Cardiac muscle cell (in vitro differentiated cells and primary cell): Measurements from ENCODE around the gene ATP8B2. TPM values are rescaled to one million over a fixed set of nuclear protein-coding genes. Genes with fewer than 3 reads are reported as not detected.

Experiments used
- DNase-seq, 2 donors: peaks; one replicate each; pipeline versions ENCODE4 v3.0.0 to v3.0.0-alpha.2; 2010 to 2017; ENCODE audit warnings: low read depth in 1 of 2, low spot score in 1 of 2
- H3K27ac ChIP-seq: fragments of 200-600 bp; sonication (generic); 2 replicates; pipeline ENCODE4 v1.5.1; 2016
- H3K27me3 ChIP-seq: fragments of 200-600 bp; sonication (generic); 2 replicates; pipeline ENCODE4 v1.6.0; 2016; ENCODE audit warnings: control low read depth
- H3K36me3 ChIP-seq: fragments of 200-600 bp; sonication (generic); 2 replicates; pipeline ENCODE4 v1.5.1; 2016; ENCODE audit warnings: control low read depth
- H3K4me1 ChIP-seq: fragments of 200-600 bp; sonication (generic); 2 replicates; pipeline ENCODE4 v1.8.1; 2017; ENCODE audit warnings: low read depth, mild to moderate bottlenecking, mixed run types
- H3K4me3 ChIP-seq: fragments of 200-600 bp; sonication (generic); 2 replicates; pipeline ENCODE4 v1.5.1; 2016; ENCODE audit warnings: mild to moderate bottlenecking
- H3K9me3 ChIP-seq: fragments of 200-600 bp; sonication (generic); 2 replicates; pipeline ENCODE4 v1.5.1; 2017; ENCODE audit warnings: low read depth, mild to moderate bottlenecking, control low read depth
- CTCF ChIP-seq: IDR thresholded peaks from 2 replicates; pipeline ENCODE4 v1.5.1; 2012; ENCODE audit warnings: low read depth, mild to moderate bottlenecking, low read length
- polyA plus RNA-seq: library from polyadenylated mRNA; unstranded; fragments of >200 nt; fragmentation: Nextera tagmentation; extraction: Ambion mirVana; gene quantifications from 2 replicates; pipeline ENCODE4 v1.2.1, GENCODE V29; 2016
- total RNA-seq: library from RNA; depleted of rRNA; stranded (reverse); fragments of >200 nt; gene quantifications from 2 replicates; pipeline ENCODE4 v1.2.3, GENCODE V29; 2016

Gene ATP8B2
- total and polyA plus RNA-seq, 2 experiments from 2014 or later: 13.5 to 116 TPM

GRCh38 chr1:154379301-154379700 is 54.0 kb downstream of the ATP8B2 start:
- no peak overlapping the region for H3K27ac ChIP-seq
- H3K9me3 ChIP-seq: no peaks in the 10 kb centered on the region
- no peak for TF ChIP-seq CTCF
- H3K27me3 ChIP-seq: no peaks in the 10 kb centered on the region
- DNase-seq: no peak
- H3K4me3 ChIP-seq: no peak overlapping the region
- H3K36me3 ChIP-seq: no peaks in the 10 kb centered on the region
- H3K4me1 ChIP-seq: no peaks in the 10 kb centered on the region

GRCh38 chr1:154384650-154385489 is 59.5 kb downstream of the ATP8B2 start:
- no peaks in the 10 kb centered on the region for H3K9me3 ChIP-seq
- no peaks in the 10 kb centered on the region for H3K4me1 ChIP-seq
- no peaks in the 10 kb centered on the region for H3K36me3 ChIP-seq
- TF ChIP-seq CTCF: no peak
- H3K4me3 ChIP-seq: no peak overlapping the region
- DNase-seq: no peak
- no peak overlapping the region for H3K27ac ChIP-seq
- H3K27me3 ChIP-seq: no peaks in the 10 kb centered on the region

GRCh38 chr1:154386643-154387352 is 61.5 kb downstream of the ATP8B2 start:
- Histone ChIP-seq H3K9me3 (no peaks in the 10 kb centered on the region), H3K4me3 (no peak overlapping the region), H3K4me1 (no peaks in the 10 kb centered on the region), H3K36me3 (no peaks in the 10 kb centered on the region), H3K27ac (no peak overlapping the region), H3K27me3 (no peaks in the 10 kb centered on the region)
- TF ChIP-seq CTCF: no peak
- DNase-seq: peak in 1 of 2 donors; percentile 36

GRCh38 chr1:154391086-154391770 is 65.9 kb downstream of the ATP8B2 start:
- DNase-seq: no peak
- H3K9me3 ChIP-seq: no peaks in the 10 kb centered on the region

More at GRCh38 chr1:154391086-154391770, 65.9 kb downstream of the ATP8B2 start:
- H3K27ac ChIP-seq: no peak overlapping the region
- H3K4me3 ChIP-seq: no peak overlapping the region
- H3K4me1 ChIP-seq: no peaks in the 10 kb centered on the region
- TF ChIP-seq CTCF: no peak
- H3K36me3 ChIP-seq: no peaks in the 10 kb centered on the region
- no peaks in the 10 kb centered on the region for H3K27me3 ChIP-seq
